HUES64 (cell line): Measurements from ENCODE around the gene SESN3.
"Not testable (repeated sequence)": the region's sequence is repeated elsewhere in the genome, so short reads cannot be mapped to it uniquely, and the experiment has no call there.

ENCODE experiments used
- H3K27ac ChIP-seq: 2 replicates; pipeline ENCODE4 v1.7.0; 2013; ENCODE audit warnings: low read depth, low read length, inconsistent platforms
- H3K27me3 ChIP-seq: 2 replicates; pipeline ENCODE4 v1.6.1; 2013; ENCODE audit warnings: mild to moderate bottlenecking, low read length; ENCODE audit not compliant: insufficient read depth
- H3K36me3 ChIP-seq: 2 replicates; pipeline ENCODE4 v1.6.1; 2013; ENCODE audit warnings: mild to moderate bottlenecking, low read length; ENCODE audit not compliant: insufficient read depth
- H3K4me1 ChIP-seq: 2 replicates; pipeline ENCODE4 v1.6.1; 2013; ENCODE audit warnings: mild to moderate bottlenecking, low read length, moderate library complexity; ENCODE audit not compliant: insufficient read depth
- H3K4me3 ChIP-seq: 2 replicates; pipeline ENCODE4 v1.5.1; 2013; ENCODE audit warnings: mild to moderate bottlenecking, low read length, moderate library complexity
- H3K9ac ChIP-seq: 2 replicates; pipeline ENCODE4 v1.6.1; 2013; ENCODE audit warnings: mild to moderate bottlenecking, low read depth, low read length
- H3K9me3 ChIP-seq: 2 replicates; pipeline ENCODE4 v1.6.1; 2013; ENCODE audit warnings: low read depth, low read length; ENCODE audit not compliant: insufficient read depth
- WGBS: fragments of 150-250, 120-280 bp; methylation state at CpG from one replicate; pipeline ENCODE4 v1.1.7; 2013; ENCODE audit warnings: missing lambda C conversion rate; 5-methylcytosine and 5-hydroxymethylcytosine counted together

SESN3 gene

DNA sequence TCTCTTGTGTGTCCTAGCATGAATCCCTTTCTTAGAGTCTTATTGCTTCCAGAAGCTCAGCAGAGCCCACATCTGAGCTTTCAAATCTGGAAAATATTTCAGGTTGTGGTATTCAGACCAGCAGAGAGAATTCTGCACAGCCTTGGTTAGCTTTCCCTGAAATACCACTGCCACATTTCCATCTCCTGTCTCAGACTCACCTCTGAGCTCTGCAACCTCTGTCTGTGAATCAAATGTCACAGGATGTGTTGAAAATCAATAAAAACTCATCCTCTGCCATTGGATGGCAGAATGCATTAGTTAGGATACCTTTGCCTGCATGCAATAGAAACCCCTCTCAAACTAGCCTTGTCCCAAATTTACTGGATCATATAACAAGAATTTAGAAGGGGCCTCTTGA lies 93.7 kb downstream of the SESN3 start:
- Histone ChIP-seq H3K27me3 (peaks cover 31% of the 10 kb centered on the region), H3K9ac (no peak overlapping the region), H3K27ac (no peak overlapping the region), H3K4me1 (no peaks in the 10 kb centered on the region), H3K4me3 (no peak overlapping the region), H3K9me3 (no peaks in the 10 kb centered on the region), H3K36me3 (no peaks in the 10 kb centered on the region)

DNA sequence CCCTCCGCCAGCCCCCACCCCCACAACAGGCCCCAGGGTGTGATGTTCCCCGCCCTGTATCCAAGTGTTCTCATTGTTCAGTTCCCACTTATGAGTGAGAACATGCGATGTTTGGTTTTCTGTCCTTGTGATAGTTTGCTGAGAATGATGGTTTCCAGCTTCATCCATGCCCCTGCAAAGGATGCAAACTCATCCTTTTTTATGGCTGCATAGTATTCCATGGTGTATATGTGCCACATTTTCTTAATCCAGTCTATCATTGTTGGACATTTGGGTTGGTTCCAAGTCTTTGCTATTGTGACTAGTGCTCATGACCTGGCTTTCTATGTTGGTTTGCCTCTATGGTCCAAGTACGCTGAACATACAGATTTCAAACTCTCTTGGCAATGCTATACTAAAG lies 94.3 kb downstream of the SESN3 start:
- peaks cover 26% of the 10 kb centered on the region for H3K27me3 ChIP-seq
- not testable (repeated sequence) for H3K9me3 ChIP-seq, H3K27ac ChIP-seq, H3K36me3 ChIP-seq, H3K4me1 ChIP-seq, H3K4me3 ChIP-seq, H3K9ac ChIP-seq
- 92% methylated on average over 4 of the region's 4 CpGs for WGBS

DNA sequence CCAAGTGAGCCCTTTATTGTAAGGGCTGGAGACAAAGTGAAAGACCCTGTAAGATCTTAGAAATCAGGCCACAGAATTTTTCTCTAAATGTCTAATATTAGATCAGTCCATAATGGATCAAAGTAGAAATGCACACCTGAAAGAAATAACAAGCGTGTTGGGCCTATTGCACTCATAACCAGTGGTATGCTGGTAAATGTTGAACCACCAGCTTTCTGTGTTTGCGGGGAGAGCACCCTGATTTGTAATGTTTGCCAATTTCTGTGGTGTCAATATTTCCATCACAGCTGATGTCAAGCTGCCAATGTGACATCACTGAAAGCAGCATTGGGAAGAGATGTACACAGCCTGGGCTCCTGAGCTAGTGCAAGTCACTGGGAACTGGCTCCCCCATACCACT lies 95.1 kb downstream of the SESN3 start:
- Histone ChIP-seq H3K4me3 (no peak overlapping the region), H3K36me3 (no peaks in the 10 kb centered on the region), H3K4me1 (no peaks in the 10 kb centered on the region), H3K9ac (no peak overlapping the region), H3K9me3 (no peaks in the 10 kb centered on the region), H3K27ac (no peak overlapping the region), H3K27me3 (peaks cover 17% of the 10 kb centered on the region; the same call in 1 of the 2 replicates)
- 93% methylated on average over 2 of the region's 2 CpGs for WGBS

DNA sequence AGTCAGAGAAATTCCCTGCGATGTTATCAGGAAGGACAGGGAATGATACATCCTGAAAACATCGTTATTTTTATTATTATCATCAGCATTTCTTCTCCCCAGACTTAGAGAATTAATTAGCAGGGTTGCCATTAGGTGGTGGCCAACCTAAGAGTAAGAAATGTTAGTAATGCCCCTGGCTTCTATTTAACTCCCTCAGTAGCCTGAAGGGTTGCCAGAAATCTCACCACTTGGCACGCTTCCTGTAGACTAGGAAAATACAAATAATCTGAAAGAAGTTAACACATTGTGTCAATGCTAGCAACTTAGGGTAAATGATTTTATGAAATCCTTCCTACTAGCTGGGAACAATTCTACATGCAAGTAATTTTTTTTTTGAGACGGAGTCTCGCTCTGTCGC lies 95.8 kb downstream of the SESN3 start:
- H3K4me1 ChIP-seq, result no peaks in the 10 kb centered on the region
- no peak overlapping the region for H3K4me3 ChIP-seq
- 0 out of 2 replicates have a peak, but pooled peaks cover 10% of the 10 kb centered on the region for H3K27me3 ChIP-seq
- H3K9ac ChIP-seq, result no peak overlapping the region
- H3K9me3 ChIP-seq, result no peaks in the 10 kb centered on the region
- 83% methylated on average over 2 of the region's 6 CpGs for WGBS
- H3K36me3 ChIP-seq, result no peaks in the 10 kb centered on the region
- no peak overlapping the region for H3K27ac ChIP-seq

DNA sequence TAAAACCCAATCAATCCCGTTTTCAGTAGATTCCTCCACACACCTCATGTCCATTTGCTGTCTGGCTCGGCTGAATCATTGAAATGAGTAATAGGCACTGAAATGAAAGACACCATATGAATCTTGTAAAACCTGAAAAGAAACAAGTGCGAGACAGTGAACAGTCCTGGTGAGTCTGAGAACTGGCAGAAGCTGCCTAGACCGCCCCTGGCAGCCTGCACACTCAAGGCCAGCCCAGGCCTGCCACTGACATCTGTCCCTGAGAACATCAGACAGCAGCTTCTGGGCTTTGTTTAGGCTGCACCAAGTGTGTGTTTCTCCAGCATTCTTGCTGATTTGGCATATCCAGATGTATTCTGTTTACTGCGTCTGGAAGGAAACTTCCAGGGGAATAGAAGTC lies 96.5 kb downstream of the SESN3 start:
- H3K36me3 ChIP-seq, result no peaks in the 10 kb centered on the region
- H3K9ac ChIP-seq, result no peak overlapping the region
- no peak overlapping the region for H3K4me3 ChIP-seq

DNA sequence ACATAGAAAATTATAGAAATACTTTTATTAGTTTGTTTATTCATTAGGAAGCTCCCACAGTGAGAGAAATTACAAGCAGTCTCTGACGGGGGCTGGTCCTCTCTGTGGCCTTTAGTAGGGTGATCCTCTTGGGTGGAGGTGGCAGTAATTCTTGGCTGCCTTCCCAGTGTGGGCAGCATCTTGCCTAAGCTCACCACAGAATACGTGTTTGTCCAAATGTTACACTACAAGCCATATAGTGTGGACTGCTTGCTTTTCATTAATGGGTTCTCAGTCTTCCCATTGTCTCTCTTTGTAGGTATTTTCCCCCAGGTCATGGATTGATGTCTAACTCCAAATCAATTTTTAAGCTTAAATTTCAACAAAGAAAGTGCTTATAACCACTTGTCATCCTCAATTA lies 98.0 kb downstream of the SESN3 start:
- no peaks in the 10 kb centered on the region for H3K4me1 ChIP-seq
- no peaks in the 10 kb centered on the region for H3K36me3 ChIP-seq
- H3K27me3 ChIP-seq, result 0 out of 2 replicates have a peak, but pooled peaks cover 6% of the 10 kb centered on the region
- 87% methylated on average over 2 of the region's 2 CpGs for WGBS
- no peaks in the 10 kb centered on the region for H3K9me3 ChIP-seq
- H3K4me3 ChIP-seq, result no peak overlapping the region
- no peak overlapping the region for H3K9ac ChIP-seq
- no peak overlapping the region for H3K27ac ChIP-seq

More for the DNA sequence above, 96.5 kb downstream of the SESN3 start:
- WGBS, result 89% methylated on average over 5 of the region's 5 CpGs
- Histone ChIP-seq H3K9me3 (no peaks in the 10 kb centered on the region), H3K27me3 (0 out of 2 replicates have a peak, but pooled peaks cover 7% of the 10 kb centered on the region), H3K4me1 (no peaks in the 10 kb centered on the region), H3K27ac (no peak overlapping the region)

DNA sequence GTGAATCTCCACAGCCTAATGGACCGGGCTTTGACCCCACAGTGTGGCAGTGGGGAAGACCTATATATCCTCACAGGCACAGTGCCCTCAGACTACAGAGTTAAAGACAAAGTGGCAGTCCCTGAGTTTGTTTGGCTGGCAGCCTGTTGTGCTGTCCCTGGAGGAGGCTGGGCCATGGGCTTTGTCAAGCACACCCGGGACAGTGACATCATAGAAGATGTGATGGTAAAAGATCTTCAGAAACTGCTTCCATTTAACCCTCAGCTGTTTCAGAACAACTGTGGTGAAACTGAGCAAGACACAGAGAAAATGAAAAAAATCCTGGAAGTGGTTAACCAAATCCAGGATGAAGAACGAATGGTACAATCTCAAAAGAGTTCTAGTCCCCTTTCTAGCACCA lies 102.4 kb downstream of the SESN3 start:
- H3K36me3 ChIP-seq, result no peaks in the 10 kb centered on the region
- H3K4me3 ChIP-seq, result no peak overlapping the region
- no peak overlapping the region for H3K9ac ChIP-seq
- WGBS, result 92% methylated on average over 3 of the region's 3 CpGs
- no peaks in the 10 kb centered on the region for H3K9me3 ChIP-seq
- H3K4me1 ChIP-seq, result no peaks in the 10 kb centered on the region
- H3K27me3 ChIP-seq, result no peaks in the 10 kb centered on the region
- no peak overlapping the region for H3K27ac ChIP-seq

DNA sequence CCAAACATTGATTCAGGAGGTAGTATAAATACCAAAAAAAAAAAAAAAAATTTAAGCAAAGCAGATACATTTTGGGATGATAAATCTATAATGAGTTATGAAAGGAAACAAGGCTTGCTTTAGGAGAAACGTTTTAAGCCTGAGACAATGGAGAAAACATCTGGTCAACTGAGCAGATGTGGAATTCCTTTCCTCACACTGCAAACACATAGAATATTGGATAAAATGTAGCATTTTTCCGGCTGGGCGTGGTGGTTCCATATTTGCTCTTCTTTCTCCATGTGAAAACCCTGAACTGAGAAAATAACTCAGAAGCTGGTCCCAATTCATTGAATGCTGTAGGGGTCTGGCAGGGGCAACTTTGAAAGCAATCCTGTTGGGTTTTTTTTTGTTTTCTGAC lies 107.4 kb downstream of the SESN3 start:
- WGBS, result 81% methylated on average over 3 of the region's 3 CpGs
- H3K36me3 ChIP-seq, result no peaks in the 10 kb centered on the region
- H3K4me1 ChIP-seq, result peaks cover 2% of the 10 kb centered on the region; the same call in 1 of the 2 replicates
- no peak overlapping the region for H3K4me3 ChIP-seq
- H3K27ac ChIP-seq, result no peak overlapping the region
- H3K9ac ChIP-seq, result no peak overlapping the region
- H3K27me3 ChIP-seq, result no peaks in the 10 kb centered on the region
- H3K9me3 ChIP-seq, result no peaks in the 10 kb centered on the region

DNA sequence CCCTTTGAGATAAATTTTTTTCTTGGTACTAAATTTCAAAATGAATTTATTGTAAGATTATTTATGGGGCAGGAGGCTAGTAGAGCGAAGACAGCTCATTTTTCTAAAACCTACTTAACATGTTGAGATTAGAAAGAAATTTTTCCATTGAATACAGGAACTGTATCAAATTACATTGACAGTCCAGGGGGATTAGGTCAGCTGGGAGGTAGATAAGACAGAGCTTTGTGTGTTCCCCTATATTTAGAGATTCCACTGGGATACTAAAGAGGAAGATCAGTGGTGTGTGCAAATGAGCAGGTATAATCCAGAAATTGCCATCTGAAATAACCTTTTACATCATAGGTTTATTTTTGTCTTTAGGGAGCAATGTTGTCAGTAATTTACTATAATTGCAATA lies 109.3 kb downstream of the SESN3 start:
- Histone ChIP-seq H3K27ac (no peak overlapping the region), H3K4me1 (peaks cover 2% of the 10 kb centered on the region; the same call in 1 of the 2 replicates), H3K36me3 (no peaks in the 10 kb centered on the region), H3K9ac (no peak overlapping the region), H3K4me3 (no peak overlapping the region), H3K9me3 (no peaks in the 10 kb centered on the region), H3K27me3 (no peaks in the 10 kb centered on the region)
- no CpG with 5 or more reads among the region's 1 CpG for WGBS

DNA sequence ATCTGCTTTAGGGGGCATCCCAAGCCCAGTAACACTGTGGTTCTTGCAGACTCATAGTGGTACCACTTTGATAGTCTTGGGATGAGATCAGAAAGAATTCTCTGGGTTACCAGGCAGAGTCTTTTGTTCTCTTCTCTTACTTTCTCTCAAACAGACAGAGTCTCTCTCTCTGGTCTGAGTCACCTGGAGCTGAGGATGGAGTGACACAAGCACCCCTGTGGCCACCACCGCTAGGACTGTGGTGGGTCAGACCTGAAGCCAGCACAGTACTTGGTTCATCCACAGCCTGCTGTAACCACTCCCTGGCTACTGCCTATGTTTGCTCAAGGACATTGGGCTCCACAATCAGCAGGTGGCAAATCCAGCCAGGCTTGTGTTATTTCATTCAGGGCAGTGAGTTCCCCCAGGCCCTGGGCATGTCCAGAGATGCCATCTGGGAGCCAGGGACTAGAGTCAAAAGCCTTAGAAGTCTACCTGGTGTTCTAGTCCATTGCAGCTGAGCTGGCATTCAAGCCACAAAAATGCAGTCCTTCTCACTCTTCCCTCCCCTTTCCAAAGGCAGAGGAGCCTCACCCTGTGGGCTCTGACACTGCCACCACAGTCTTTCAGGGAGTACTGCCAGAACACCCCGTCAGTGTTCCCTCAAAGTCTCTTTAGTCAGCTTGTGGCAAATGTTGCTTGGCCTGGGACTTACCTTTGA lies 111.5 kb downstream of the SESN3 start:
- WGBS, result 87% methylated on average over 2 of the region's 2 CpGs
- H3K9ac ChIP-seq, result no peak overlapping the region
- no peaks in the 10 kb centered on the region for H3K9me3 ChIP-seq
- H3K4me1 ChIP-seq, result peaks cover 2% of the 10 kb centered on the region; the same call in 1 of the 2 replicates
- no peak overlapping the region for H3K4me3 ChIP-seq
- H3K36me3 ChIP-seq, result no peaks in the 10 kb centered on the region
- no peak overlapping the region for H3K27ac ChIP-seq
- H3K27me3 ChIP-seq, result no peaks in the 10 kb centered on the region

DNA sequence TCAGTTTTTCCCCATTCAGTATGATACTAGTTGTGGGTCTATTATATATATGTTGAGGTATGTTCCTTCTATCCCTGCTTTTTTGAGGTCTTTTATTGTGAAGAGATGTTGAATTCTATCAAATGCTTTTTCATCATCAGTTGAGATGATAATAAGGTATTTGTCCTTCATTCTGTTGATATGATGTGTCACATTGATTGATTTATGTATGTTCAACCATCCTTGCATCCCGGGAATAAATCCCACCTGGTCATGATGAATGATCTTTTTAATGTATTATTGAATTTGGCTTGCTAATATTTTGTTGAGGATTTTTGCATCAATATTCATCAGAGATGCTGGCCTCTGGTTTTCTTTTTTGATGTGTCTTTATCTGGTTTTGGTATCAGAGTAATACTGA lies 115.4 kb downstream of the SESN3 start:
- no peaks in the 10 kb centered on the region for H3K4me1 ChIP-seq
- H3K36me3 ChIP-seq, result no peaks in the 10 kb centered on the region
- H3K9me3 ChIP-seq, result no peaks in the 10 kb centered on the region
- H3K27me3 ChIP-seq, result no peaks in the 10 kb centered on the region
- 95% methylated on average over 1 of the region's 1 CpG for WGBS
- no peak overlapping the region for H3K9ac ChIP-seq
- H3K4me3 ChIP-seq, result no peak overlapping the region
- H3K27ac ChIP-seq, result no peak overlapping the region
